Measurements from ENCODE around the gene P4HA2.

P4HA2 gene

DNA sequence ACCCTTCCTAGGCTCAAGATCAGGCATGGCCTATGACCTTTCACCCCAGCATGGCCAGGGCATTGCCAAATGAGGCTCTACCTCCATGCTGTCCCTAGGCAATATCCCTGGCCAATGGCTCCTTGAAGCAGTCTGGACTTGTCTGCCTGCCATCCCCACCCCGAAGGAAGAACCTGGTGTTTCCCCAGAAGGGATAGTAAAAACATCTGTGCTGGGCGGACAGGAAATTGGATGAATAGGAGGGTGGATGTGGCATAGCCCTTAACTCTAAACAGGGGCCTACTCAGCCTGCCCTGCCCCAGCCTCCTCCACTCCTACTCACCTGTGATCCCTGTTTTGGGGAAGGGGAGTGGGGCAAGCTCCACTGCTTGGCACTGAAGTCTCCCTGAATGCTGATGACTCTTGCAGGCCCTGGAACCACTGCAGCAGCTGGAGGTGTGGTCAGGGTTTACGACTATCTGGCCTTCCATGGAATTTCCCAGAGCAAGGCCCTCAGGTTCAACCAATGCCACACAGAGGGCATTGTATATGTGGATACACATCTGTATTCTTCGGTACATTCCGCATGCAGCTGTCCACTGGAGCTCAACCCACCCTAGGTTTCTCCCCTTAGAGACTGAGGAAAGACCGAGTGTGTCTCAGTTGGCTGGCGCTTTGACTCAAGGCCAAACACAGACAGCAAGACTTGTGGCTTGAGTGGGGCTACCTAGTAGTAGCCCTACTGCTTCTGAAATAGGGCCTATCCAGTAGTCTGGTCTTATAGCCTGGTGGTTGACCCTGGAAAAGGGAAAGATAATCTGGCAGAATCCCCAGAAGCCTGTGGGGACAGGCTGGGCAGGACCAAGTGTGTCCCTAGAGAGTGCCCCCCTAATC, 6.4 kb upstream of the P4HA2 start:
- no peak for TF ChIP-seq CREB1 (IDR thresholded peaks at IDR 0.05; ENCODE audit: low read depth)
- TF ChIP-seq TCF12 (IDR thresholded peaks at IDR 0.05; ENCODE audit: low read depth) = no peak
- TF ChIP-seq TAF1 (IDR thresholded peaks at IDR 0.05; ENCODE audit: low read depth) = no peak
- TF ChIP-seq ZBTB7A (IDR thresholded peaks at IDR 0.05; ENCODE audit: low read depth) = no peak
- no peak for TF ChIP-seq TEAD4 (IDR thresholded peaks at IDR 0.05)
- TF ChIP-seq MAX (IDR thresholded peaks at IDR 0.05) = no peak
- TF ChIP-seq EGR1 (IDR thresholded peaks at IDR 0.05) = no peak
- no peak for TF ChIP-seq CEBPB (IDR thresholded peaks at IDR 0.05)

GRCh38 chr5:132233081-132233480, 5.4 kb upstream of the P4HA2 start:
- no peak for TF ChIP-seq CEBPB (IDR thresholded peaks at IDR 0.05)
- no peak for TF ChIP-seq RAD21 (IDR thresholded peaks at IDR 0.05; ENCODE audit: low read depth)
- no peak for TF ChIP-seq REST (IDR thresholded peaks at IDR 0.05; ENCODE audit: low read depth)
- TF ChIP-seq NFIC (IDR thresholded peaks at IDR 0.05) = no peak
- TF ChIP-seq EP300 (IDR thresholded peaks at IDR 0.05; ENCODE audit: borderline replicate concordance) = no peak
- no peak for TF ChIP-seq CREB1 (IDR thresholded peaks at IDR 0.05; ENCODE audit: low read depth)
- TF ChIP-seq MAX (IDR thresholded peaks at IDR 0.05) = no peak
- TF ChIP-seq TAF1 (IDR thresholded peaks at IDR 0.05; ENCODE audit: low read depth) = no peak
- no peak for TF ChIP-seq TCF12 (IDR thresholded peaks at IDR 0.05; ENCODE audit: low read depth)
- no peak for TF ChIP-seq TEAD4 (IDR thresholded peaks at IDR 0.05)
- no peak for TF ChIP-seq FOXM1 (IDR thresholded peaks at IDR 0.05; ENCODE audit: borderline replicate concordance, low read depth)
- no peak for TF ChIP-seq ZBTB7A (IDR thresholded peaks at IDR 0.05; ENCODE audit: low read depth)
- TF ChIP-seq YY1 (IDR thresholded peaks at IDR 0.05; ENCODE audit: low read depth) = no peak
- no peak for TF ChIP-seq EGR1 (IDR thresholded peaks at IDR 0.05)
- TF ChIP-seq USF1 (IDR thresholded peaks at IDR 0.05) = no peak

DNA sequence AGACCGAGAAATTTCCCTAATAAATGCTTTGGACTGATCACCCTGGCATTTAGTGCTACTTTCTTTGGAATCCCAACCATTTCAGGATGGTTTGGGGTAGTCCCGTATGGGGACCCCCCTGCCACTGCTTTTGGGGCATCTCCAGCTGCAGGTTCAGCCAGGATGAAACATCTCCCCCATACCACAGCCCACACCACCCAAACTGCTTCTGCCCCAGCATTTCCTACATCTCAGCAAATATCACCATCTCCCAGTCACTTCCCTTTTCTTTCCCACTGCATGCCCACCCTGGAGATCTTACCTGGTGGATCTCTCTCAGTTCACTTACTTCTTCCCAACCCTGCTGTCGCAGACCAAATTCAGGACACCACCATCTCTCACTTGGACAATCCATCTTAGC, 4.8 kb upstream of the P4HA2 start:
- TF ChIP-seq TAF1 (IDR thresholded peaks at IDR 0.05; ENCODE audit: low read depth) (no peak), ZBTB7A (IDR thresholded peaks at IDR 0.05; ENCODE audit: low read depth) (no peak), REST (IDR thresholded peaks at IDR 0.05; ENCODE audit: low read depth) (no peak), MAX (IDR thresholded peaks at IDR 0.05) (no peak), EGR1 (IDR thresholded peaks at IDR 0.05) (no peak), CREB1 (IDR thresholded peaks at IDR 0.05; ENCODE audit: low read depth) (no peak), TCF12 (IDR thresholded peaks at IDR 0.05; ENCODE audit: low read depth) (no peak), USF1 (IDR thresholded peaks at IDR 0.05) (no peak), YY1 (IDR thresholded peaks at IDR 0.05; ENCODE audit: low read depth) (no peak), TEAD4 (IDR thresholded peaks at IDR 0.05) (no peak), CEBPB (IDR thresholded peaks at IDR 0.05) (no peak)

GRCh38 chr5:132230871-132231270, 3.2 kb upstream of the P4HA2 start:
- TF ChIP-seq RAD21 (IDR thresholded peaks at IDR 0.05; ENCODE audit: low read depth) (no peak), CEBPB (IDR thresholded peaks at IDR 0.05) (no peak)

DNA sequence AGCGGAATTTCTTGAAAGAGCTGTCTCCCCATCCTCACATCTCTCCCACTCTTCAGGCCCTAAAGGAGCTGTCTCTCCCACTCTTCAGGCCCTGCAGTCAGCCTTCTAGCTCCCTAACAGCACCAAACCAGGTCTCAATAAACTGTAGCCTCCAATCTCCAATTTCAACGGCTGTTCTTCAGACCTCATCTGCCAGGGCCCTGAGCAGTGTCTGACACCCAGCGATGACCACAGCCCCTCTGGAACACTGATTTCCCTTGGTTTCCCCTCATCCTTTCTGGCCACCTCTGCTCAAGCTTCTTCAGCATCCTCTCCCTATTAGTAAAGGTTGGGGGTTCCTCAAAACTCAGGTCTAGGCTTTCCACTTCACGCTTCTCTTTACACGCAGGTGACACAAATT, 1.6 kb upstream of the P4HA2 start:
- TF ChIP-seq YY1 (IDR thresholded peaks at IDR 0.05; ENCODE audit: low read depth) (no peak), EGR1 (IDR thresholded peaks at IDR 0.05) (no peak), RAD21 (IDR thresholded peaks at IDR 0.05; ENCODE audit: low read depth) (no peak), NFIC (IDR thresholded peaks at IDR 0.05) (no peak), ZBTB7A (IDR thresholded peaks at IDR 0.05; ENCODE audit: low read depth) (no peak), EP300 (IDR thresholded peaks at IDR 0.05; ENCODE audit: borderline replicate concordance) (no peak), FOXM1 (IDR thresholded peaks at IDR 0.05; ENCODE audit: borderline replicate concordance, low read depth) (no peak), CEBPB (IDR thresholded peaks at IDR 0.05) (no peak), USF1 (IDR thresholded peaks at IDR 0.05) (no peak), REST (IDR thresholded peaks at IDR 0.05; ENCODE audit: low read depth) (no peak), CREB1 (IDR thresholded peaks at IDR 0.05; ENCODE audit: low read depth) (no peak), MAX (IDR thresholded peaks at IDR 0.05) (no peak), TAF1 (IDR thresholded peaks at IDR 0.05; ENCODE audit: low read depth) (no peak), TEAD4 (IDR thresholded peaks at IDR 0.05) (no peak), TCF12 (IDR thresholded peaks at IDR 0.05; ENCODE audit: low read depth) (no peak)

Data from Ishikawa (cell line).